MM.1S (cell line): Measurements from ENCODE around the gene TXNRD1.

Experiments used
- EZH2 ChIP-seq: fragments of 300-600 bp; sonication (generic); optimal IDR thresholded peaks from 2 replicates; pipeline ENCODE3; 2017; ENCODE audit warnings: low read depth, mild to moderate bottlenecking, antibody characterized with exemption, low read length, mixed read lengths
- TF ChIP-seq, protein P1 (sequence below): fragments of 300-600 bp; sonication (generic); IDR thresholded peaks from 2 replicates; pipeline ENCODE4 v1.5.1; 2016; ENCODE audit warnings: antibody characterized with exemption, low read length, mixed read lengths

- TF ChIP-seq, protein P1, sequence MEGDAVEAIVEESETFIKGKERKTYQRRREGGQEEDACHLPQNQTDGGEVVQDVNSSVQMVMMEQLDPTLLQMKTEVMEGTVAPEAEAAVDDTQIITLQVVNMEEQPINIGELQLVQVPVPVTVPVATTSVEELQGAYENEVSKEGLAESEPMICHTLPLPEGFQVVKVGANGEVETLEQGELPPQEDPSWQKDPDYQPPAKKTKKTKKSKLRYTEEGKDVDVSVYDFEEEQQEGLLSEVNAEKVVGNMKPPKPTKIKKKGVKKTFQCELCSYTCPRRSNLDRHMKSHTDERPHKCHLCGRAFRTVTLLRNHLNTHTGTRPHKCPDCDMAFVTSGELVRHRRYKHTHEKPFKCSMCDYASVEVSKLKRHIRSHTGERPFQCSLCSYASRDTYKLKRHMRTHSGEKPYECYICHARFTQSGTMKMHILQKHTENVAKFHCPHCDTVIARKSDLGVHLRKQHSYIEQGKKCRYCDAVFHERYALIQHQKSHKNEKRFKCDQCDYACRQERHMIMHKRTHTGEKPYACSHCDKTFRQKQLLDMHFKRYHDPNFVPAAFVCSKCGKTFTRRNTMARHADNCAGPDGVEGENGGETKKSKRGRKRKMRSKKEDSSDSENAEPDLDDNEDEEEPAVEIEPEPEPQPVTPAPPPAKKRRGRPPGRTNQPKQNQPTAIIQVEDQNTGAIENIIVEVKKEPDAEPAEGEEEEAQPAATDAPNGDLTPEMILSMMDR = no peak
- TF ChIP-seq EZH2 = no peak
Observed at GRCh38 chr12:104315326-104316224, 100.0 kb downstream of the TXNRD1 start.
